ENCODE measurements around the gene SEMA7A. TPM values are rescaled to one million over a fixed set of nuclear protein-coding genes. Genes with fewer than 3 reads are reported as not detected.
"Not testable (repeated sequence)": the region's sequence is repeated elsewhere in the genome, so short reads cannot be mapped to it uniquely, and the experiment has no call there.

SEMA7A gene
- total RNA-seq, 1 experiment from 2014 or later: 3.8 TPM

GRCh38 chr15:74394090-74394846, 39.5 kb downstream of the SEMA7A start:
- in situ Hi-C loops (cut with HindIII; ENCODE audit: low pct_unique_long_range_greater_than_20kb, low sequenced_read_pairs): no loop called here
- DNase-seq (ENCODE audit: low read depth): no peak

GRCh38 chr15:74393423-74393822, 40.3 kb downstream of the SEMA7A start:
- in situ Hi-C loops (cut with HindIII; ENCODE audit: low pct_unique_long_range_greater_than_20kb, low sequenced_read_pairs): no loop called here
- no peak for DNase-seq (ENCODE audit: low read depth)

GRCh38 chr15:74392902-74393301, 40.9 kb downstream of the SEMA7A start:
- DNase-seq (ENCODE audit: low read depth): no peak
- in situ Hi-C loops (cut with HindIII; ENCODE audit: low pct_unique_long_range_greater_than_20kb, low sequenced_read_pairs): no loop called here

- DNase-seq (ENCODE audit: low read depth): no peak
- in situ Hi-C loops (cut with HindIII; ENCODE audit: low pct_unique_long_range_greater_than_20kb, low sequenced_read_pairs): no loop called here
Measured at GRCh38 chr15:74392451-74392830, 41.3 kb downstream of the SEMA7A start.

GRCh38 chr15:74391582-74392450, 41.9 kb downstream of the SEMA7A start:
- DNase-seq (ENCODE audit: low read depth): no peak
- in situ Hi-C loops (cut with HindIII; ENCODE audit: low pct_unique_long_range_greater_than_20kb, low sequenced_read_pairs): no loop called here

GRCh38 chr15:74390647-74391288, 43.0 kb downstream of the SEMA7A start:
- in situ Hi-C loops (cut with HindIII; ENCODE audit: low pct_unique_long_range_greater_than_20kb, low sequenced_read_pairs): no loop called here
- DNase-seq (ENCODE audit: low read depth): no peak

- DNase-seq (ENCODE audit: low read depth); in situ Hi-C loops (cut with HindIII; ENCODE audit: low pct_unique_long_range_greater_than_20kb, low sequenced_read_pairs): not testable (repeated sequence)
Measured at GRCh38 chr15:74390049-74390646, 43.6 kb downstream of the SEMA7A start.

- in situ Hi-C loops (cut with HindIII; ENCODE audit: low pct_unique_long_range_greater_than_20kb, low sequenced_read_pairs): no loop called here
- DNase-seq (ENCODE audit: low read depth): no peak
Measured at GRCh38 chr15:74389241-74390048, 44.3 kb downstream of the SEMA7A start.

- in situ Hi-C loops (cut with HindIII; ENCODE audit: low pct_unique_long_range_greater_than_20kb, low sequenced_read_pairs): no loop called here
- no peak for DNase-seq (ENCODE audit: low read depth)
Measured at GRCh38 chr15:74388363-74388951, 45.3 kb downstream of the SEMA7A start.

- DNase-seq (ENCODE audit: low read depth): no peak
- in situ Hi-C loops (cut with HindIII; ENCODE audit: low pct_unique_long_range_greater_than_20kb, low sequenced_read_pairs): no loop called here
Measured at GRCh38 chr15:74387621-74388362, 46.0 kb downstream of the SEMA7A start.

GRCh38 chr15:74387141-74387541, 46.6 kb downstream of the SEMA7A start:
- no peak for DNase-seq (ENCODE audit: low read depth)
- in situ Hi-C loops (cut with HindIII; ENCODE audit: low pct_unique_long_range_greater_than_20kb, low sequenced_read_pairs): no loop called here

- in situ Hi-C loops (cut with HindIII; ENCODE audit: low pct_unique_long_range_greater_than_20kb, low sequenced_read_pairs): no loop called here
- no peak for DNase-seq (ENCODE audit: low read depth)
Measured at GRCh38 chr15:74386496-74387140, 47.1 kb downstream of the SEMA7A start.

GRCh38 chr15:74385733-74386132, 48.0 kb downstream of the SEMA7A start:
- in situ Hi-C loops (cut with HindIII; ENCODE audit: low pct_unique_long_range_greater_than_20kb, low sequenced_read_pairs): no loop called here

GRCh38 chr15:74384881-74385643, 48.7 kb downstream of the SEMA7A start:
- peak; percentile 25 for DNase-seq (ENCODE audit: low read depth)
- in situ Hi-C loops (cut with HindIII; ENCODE audit: low pct_unique_long_range_greater_than_20kb, low sequenced_read_pairs): no loop called here

More at GRCh38 chr15:74385733-74386132, 48.0 kb downstream of the SEMA7A start:
- no peak for DNase-seq (ENCODE audit: low read depth)

- no peak for DNase-seq (ENCODE audit: low read depth)
- in situ Hi-C loops (cut with HindIII; ENCODE audit: low pct_unique_long_range_greater_than_20kb, low sequenced_read_pairs): no loop called here
Measured at GRCh38 chr15:74384566-74384880, 49.2 kb downstream of the SEMA7A start.

All from Caki2 (cell line).